Body of pancreas (tissue), 4 donors: ENCODE data around the gene USP22. TPM values are rescaled to one million over a fixed set of nuclear protein-coding genes. Genes with fewer than 3 reads are reported as not detected.

Experiments used
- ATAC-seq: fragments of 150-250 bp; one replicate; pipeline ENCODE4 v1.9.1; 2016
- DNase-seq, 4 donors: peaks; one replicate each; pipeline ENCODE4 v3.0.0-alpha.2; 2019
- H3K27ac ChIP-seq, 4 donors: fragments of 200-600 bp; sonication (generic); 1 replicate in 3 of 4; 2 replicates in 1 of 4; pipeline versions ENCODE4 v1.5.1 to v1.6.1; 2016 to 2019; ENCODE audit warnings: mild to moderate bottlenecking in 1 of 4, mixed read lengths in 1 of 4, moderate library complexity in 1 of 4
- H3K27me3 ChIP-seq, 2 donors: fragments of 200-600 bp; sonication (generic); one replicate each; pipeline ENCODE4 v1.6.0; 2016; ENCODE audit warnings: mild to moderate bottlenecking in 1 of 2
- H3K36me3 ChIP-seq, 2 donors: fragments of 200-600 bp; sonication (generic); replicated peaks in 1 of 2; 2 replicates each; pipeline ENCODE4 v1.5.1; 2016; ENCODE audit warnings: low read depth in 2 of 2; ENCODE audit not compliant: insufficient read depth in 1 of 2
- H3K4me1 ChIP-seq: fragments of 200-600 bp; sonication (generic); one replicate; pipeline ENCODE4 v1.6.0; 2016
- H3K4me3 ChIP-seq, 2 donors: fragments of 200-600 bp; sonication (generic); 1 replicate in 1 of 2; 2 replicates in 1 of 2; pipeline ENCODE4 v1.5.1; 2016 to 2019
- H3K9me3 ChIP-seq, 3 donors: fragments of 200-600 bp; sonication (generic); 1 replicate in 2 of 3; 2 replicates in 1 of 3; pipeline ENCODE4 v1.5.1; 2016
- CTCF ChIP-seq, 7 experiments: fragments of 450-650 bp in 4 of 7; fragments of 200-600 bp in 3 of 7; sonication (generic) in 3 of 7; IDR thresholded peaks; one replicate each; pipeline ENCODE4 v1.5.1; 2016 to 2019; ENCODE audit warnings: antibody characterized with exemption in 7 of 7
- POLR2A ChIP-seq, 3 donors: fragments of 450-650 bp; IDR thresholded peaks; one replicate each; pipeline ENCODE4 v1.6.1; 2016; ENCODE audit warnings: antibody characterized with exemption in 3 of 3, mild to moderate bottlenecking in 2 of 3
- WGBS, 2 donors: methylation state at CpG; one replicate each; pipeline ENCODE4 v1.1.5; 2017; 5-methylcytosine and 5-hydroxymethylcytosine counted together
- intact Hi-C: fragments of 100-400 bp; cut with DNase I; formaldehyde crosslinking; loops from one replicate; pipeline ENCODE4 v1.15.1; 2023
- total RNA-seq, 2 donors: library from RNA; depleted of rRNA; stranded (reverse); fragments of >200 nt; gene quantifications; one replicate each; pipeline ENCODE4 v1.1.0, GENCODE V29; 2016

The USP22 gene
- total RNA-seq, 2 donors from 2014 or later: 66.4 to 79.4 TPM

- TF ChIP-seq POLR2A (IDR thresholded peaks at IDR 0.05): no peak
- no peak for TF ChIP-seq CTCF (IDR thresholded peaks at IDR 0.05)
- Histone ChIP-seq H3K27me3 (no peaks in the 10 kb centered on the region), H3K4me3 (no peak overlapping the region), H3K27ac (no peak overlapping the region), H3K9me3 (no peaks in the 10 kb centered on the region), H3K4me1 (no peaks in the 10 kb centered on the region), H3K36me3 (no peaks in the 10 kb centered on the region)
- intact Hi-C loops: no loop called here
- WGBS, 2 donors: 53 to 62% methylated on average over 2 of the region's 2 CpGs
- DNase-seq: no peak
- ATAC-seq: no peak
Observed at GRCh38 chr17:21077281-21077680, 34.5 kb upstream of the USP22 start.

DNA sequence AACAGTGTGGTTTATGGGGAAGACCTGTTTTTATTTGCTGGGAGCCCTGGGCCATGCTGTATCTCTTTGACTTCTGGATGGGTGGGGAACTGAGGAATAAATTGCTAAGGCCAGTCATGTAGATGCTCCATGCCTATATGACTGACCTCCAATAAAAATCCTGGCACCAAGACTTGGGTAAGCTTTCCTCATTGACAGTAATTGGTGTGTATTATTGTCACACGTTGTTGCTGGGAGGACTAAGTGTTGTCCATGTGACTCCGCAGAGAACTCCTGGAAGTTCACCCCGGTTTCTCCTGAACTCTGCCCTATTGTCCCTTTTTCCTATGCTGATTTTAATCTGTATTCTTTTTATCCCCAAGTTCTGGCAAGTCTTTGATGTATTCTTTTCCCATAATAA, 33.4 kb upstream of the USP22 start:
- Histone ChIP-seq H3K4me1 (no peaks in the 10 kb centered on the region), H3K27ac (no peak overlapping the region), H3K4me3 (no peak overlapping the region), H3K27me3 (no peaks in the 10 kb centered on the region), H3K36me3 (no peaks in the 10 kb centered on the region), H3K9me3 (no peaks in the 10 kb centered on the region)
- no peak for DNase-seq
- ATAC-seq: no peak
- TF ChIP-seq CTCF (IDR thresholded peaks at IDR 0.05) (no peak), POLR2A (IDR thresholded peaks at IDR 0.05) (no peak)
- 77 to 80% methylated on average over 3 of the region's 3 CpGs for WGBS, 2 donors
- intact Hi-C loops: no loop called here

GRCh38 chr17:21075739-21076085, 32.9 kb upstream of the USP22 start:
- Histone ChIP-seq H3K4me3 (no peak overlapping the region), H3K36me3 (no peaks in the 10 kb centered on the region), H3K27ac (no peak overlapping the region), H3K4me1 (no peaks in the 10 kb centered on the region), H3K27me3 (no peaks in the 10 kb centered on the region), H3K9me3 (no peaks in the 10 kb centered on the region)
- WGBS, 2 donors: 74 to 87% methylated on average over 11 of the region's 11 CpGs
- no peak for TF ChIP-seq CTCF (IDR thresholded peaks at IDR 0.05)
- DNase-seq (no peak), ATAC-seq (no peak)
- intact Hi-C loops: no loop called here

- Histone ChIP-seq H3K9me3 (no peaks in the 10 kb centered on the region), H3K36me3 (no peaks in the 10 kb centered on the region), H3K27ac (no peak overlapping the region), H3K4me1 (no peaks in the 10 kb centered on the region), H3K4me3 (no peak overlapping the region), H3K27me3 (no peaks in the 10 kb centered on the region)
- ATAC-seq (no peak), DNase-seq (no peak)
- WGBS, 2 donors: 75 to 83% methylated on average over 11 of the region's 11 CpGs
- TF ChIP-seq POLR2A (IDR thresholded peaks at IDR 0.05) (no peak), CTCF (IDR thresholded peaks at IDR 0.05) (no peak)
- intact Hi-C loops: no loop called here
Observed at GRCh38 chr17:21072745-21073197, 30.0 kb upstream of the USP22 start.

DNA sequence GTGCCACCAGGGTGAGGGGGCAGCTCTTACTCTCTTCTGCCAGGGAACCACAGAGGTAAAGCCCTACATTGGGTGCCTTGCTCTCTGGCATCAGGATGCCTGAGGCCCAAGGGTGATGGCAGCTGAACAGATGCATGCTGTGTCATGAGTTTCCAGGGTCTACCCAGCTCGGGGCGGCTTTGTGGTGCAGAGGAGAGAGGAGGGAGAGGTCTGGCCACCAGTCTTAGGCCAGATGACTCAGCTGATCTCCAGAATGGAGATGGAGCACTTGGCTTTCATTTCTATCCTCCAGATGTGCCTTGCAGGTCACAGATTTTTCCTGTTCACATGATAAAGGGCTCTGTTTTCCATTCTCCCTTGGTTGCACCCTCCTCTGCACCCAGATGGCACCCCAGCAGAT, 23.6 kb upstream of the USP22 start:
- TF ChIP-seq CTCF (IDR thresholded peaks at IDR 0.05): no peak
- no peak for TF ChIP-seq POLR2A (IDR thresholded peaks at IDR 0.05)

More for the DNA sequence above, 23.6 kb upstream of the USP22 start:
- 51% methylated on average over 2 of the region's 2 CpGs; no CpG with 5 or more reads in 1 of the 2 donors for WGBS, 2 donors
- no peak for ATAC-seq
- no peaks in the 10 kb centered on the region for H3K9me3 ChIP-seq
- no peaks in the 10 kb centered on the region for H3K27me3 ChIP-seq
- no peak overlapping the region for H3K27ac ChIP-seq
- intact Hi-C loops: no loop called here
- H3K4me1 ChIP-seq: no peaks in the 10 kb centered on the region
- no peak for DNase-seq
- H3K36me3 ChIP-seq: no peaks in the 10 kb centered on the region
- H3K4me3 ChIP-seq: no peak overlapping the region
